HCT116 (cell line): ENCODE results near the gene YTHDC2. TPM values are rescaled to one million over a fixed set of nuclear protein-coding genes. Genes with fewer than 3 reads are reported as not detected.

Experiments used
- ATAC-seq: fragments of 200-7000 bp; cut with Tn5 transposase; 2 replicates; pipeline ENCODE4 v1.9.1; 2020; ENCODE audit warnings: mild to moderate bottlenecking, moderate library complexity
- BruUV-seq: library from RNA; stranded (reverse); fragments of 400-500 nt; replicated peaks from 2 replicates; lab custom pipeline; 2021; lab: Mats Ljungman, UMichigan
- CTCF ChIA-PET: fragments of 300-600 bp; sonication (Branson Sonifier 250); formaldehyde crosslinking; loops from one replicate; lab custom pipeline; 2021; ENCODE audit warnings: antibody characterized with exemption; lab: Charles Lee
- POLR2A ChIA-PET: fragments of 300-600, 350-600 bp; sonication (Branson Sonifier 250); formaldehyde crosslinking; loops from one replicate; lab custom pipeline; 2021; ENCODE audit warnings: antibody characterized with exemption; lab: Charles Lee
- RAD21 ChIA-PET, 2 experiments: fragments of 300-600 bp; sonication (Branson Sonifier 250); formaldehyde crosslinking; loops; one replicate each; lab custom pipeline; 2023; ENCODE audit warnings: low total read pairs in 2 of 2; ENCODE audit not compliant: uncharacterized antibody in 2 of 2, unreplicated experiment in 2 of 2, low non-redundant PET in 1 of 2; lab: Charles Lee
- DNase-seq: peaks from one replicate; pipeline ENCODE4 v3.0.0-alpha.2; 2010; ENCODE audit warnings: low read depth, low spot score
- H2AFZ ChIP-seq: fragments of 200-600 bp; shearing (Covaris generic), sonication (generic); 2 replicates; pipeline ENCODE4 v1.6.1; 2017; ENCODE audit warnings: low read depth, mixed run types, mixed read lengths, antibody characterized with exemption, low read length; ENCODE audit not compliant: poor library complexity, severe bottlenecking
- H3K27ac ChIP-seq: 2 replicates; pipeline ENCODE4 v1.5.1; 2012; ENCODE audit warnings: low read depth, low read length
- H3K27me3 ChIP-seq: fragments of 200-600 bp; sonication (generic); 2 replicates; pipeline ENCODE4 v1.6.1; 2016; ENCODE audit warnings: mixed run types, low read length, mixed read lengths; ENCODE audit not compliant: insufficient read depth
- H3K36me3 ChIP-seq, 2 experiments: fragments of 200-500 bp in 1 of 2; fragments of 200-600 bp in 1 of 2; sonication (Bioruptor generic) in 1 of 2; sonication (generic) in 1 of 2; 2 replicates each; pipeline versions ENCODE4 v1.5.1 to v1.6.1; 2014 to 2016; ENCODE audit warnings: low read length in 2 of 2, inconsistent platforms in 1 of 2, mixed read lengths in 1 of 2, mixed run types in 1 of 2; ENCODE audit not compliant: insufficient read depth in 2 of 2, control insufficient read depth in 1 of 2
- H3K4me1 ChIP-seq, 2 experiments: fragments of 200-600 bp in 1 of 2; sonication (generic) in 1 of 2; 2 replicates each; pipeline versions ENCODE4 v1.5.1 to v1.6.1; 2012 to 2017; ENCODE audit warnings: low read length in 2 of 2, inconsistent platforms in 1 of 2, mild to moderate bottlenecking in 1 of 2, mixed read lengths in 1 of 2, mixed run types in 1 of 2, moderate library complexity in 1 of 2; ENCODE audit not compliant: insufficient read depth in 2 of 2, control insufficient read depth in 1 of 2
- H3K4me2 ChIP-seq: fragments of 200-600 bp; sonication (generic); 2 replicates; pipeline ENCODE4 v1.6.1; 2017; ENCODE audit warnings: mixed run types, low read length, mixed read lengths
- H3K4me3 ChIP-seq, 2 experiments: fragments of 200-600 bp in 1 of 2; sonication (generic) in 1 of 2; replicated peaks in 1 of 2; 2 replicates each; pipeline ENCODE4 v1.5.1; 2011 to 2016; ENCODE audit warnings: low read length in 2 of 2, control low read depth in 1 of 2, low read depth in 1 of 2, mild to moderate bottlenecking in 1 of 2, mixed read lengths in 1 of 2, mixed run types in 1 of 2
- H3K79me2 ChIP-seq: fragments of 200-600 bp; sonication (generic); 2 replicates; pipeline ENCODE4 v1.6.1; 2017; ENCODE audit warnings: mild to moderate bottlenecking, mixed run types, low read length, moderate library complexity, mixed read lengths; ENCODE audit not compliant: insufficient read depth
- H3K9ac ChIP-seq: fragments of 200-600 bp; sonication (generic); 2 replicates; pipeline ENCODE4 v1.6.1; 2016; ENCODE audit warnings: low read length, mixed read lengths
- H3K9me2 ChIP-seq: fragments of 200-600 bp; sonication (generic), shearing (Covaris generic); 2 replicates; pipeline ENCODE4 v1.6.1; 2017; ENCODE audit warnings: mixed run types, mild to moderate bottlenecking, moderate library complexity; ENCODE audit not compliant: insufficient read depth
- H3K9me3 ChIP-seq, 2 experiments: fragments of 200-500 bp in 1 of 2; fragments of 200-600 bp in 1 of 2; sonication (Bioruptor generic) in 1 of 2; sonication (generic) in 1 of 2; 2 replicates each; pipeline ENCODE4 v1.6.1; 2014 to 2017; ENCODE audit warnings: low read length in 2 of 2, mixed read lengths in 2 of 2, inconsistent platforms in 1 of 2, low read depth in 1 of 2, mild to moderate bottlenecking in 1 of 2, mixed run types in 1 of 2, moderate library complexity in 1 of 2; ENCODE audit not compliant: control insufficient read depth in 1 of 2, insufficient read depth in 1 of 2
- H4K20me1 ChIP-seq: fragments of 200-600 bp; sonication (generic), shearing (Covaris generic); 2 replicates; pipeline ENCODE4 v1.6.1; 2017; ENCODE audit warnings: mixed run types, mild to moderate bottlenecking, moderate library complexity; ENCODE audit not compliant: insufficient read depth
- CTCF ChIP-seq, 3 experiments: fragments of 200-600 bp in 1 of 3; sonication (generic) in 1 of 3; IDR thresholded peaks in 2 of 3; conservative IDR thresholded peaks in 1 of 3; 2 replicates each; pipeline ENCODE4 v1.5.1; 2012 to 2017; ENCODE audit warnings: low read depth in 2 of 3, low read length in 2 of 3, antibody characterized with exemption in 1 of 3, borderline replicate concordance in 1 of 3, control low read depth in 1 of 3, mild to moderate bottlenecking in 1 of 3, mixed read lengths in 1 of 3, mixed run types in 1 of 3, moderate library complexity in 1 of 3; ENCODE audit not compliant: insufficient read depth in 1 of 3
- EGR1 ChIP-seq: IDR thresholded peaks from 2 replicates; pipeline ENCODE4 v1.6.1; 2012; ENCODE audit warnings: low read depth
- EZH2phosphoT487 ChIP-seq: fragments of 200-600 bp; IDR thresholded peaks from 2 replicates; pipeline ENCODE4 v1.6.1; 2018; ENCODE audit warnings: antibody characterized with exemption, borderline replicate concordance
- FOSL1 ChIP-seq: IDR thresholded peaks from 2 replicates; pipeline ENCODE4 v1.6.1; 2012; ENCODE audit warnings: low read depth
- JUND ChIP-seq: IDR thresholded peaks from 2 replicates; pipeline ENCODE4 v1.6.1; 2012
- POLR2A ChIP-seq: IDR thresholded peaks from 2 replicates; pipeline ENCODE4 v1.7.0; 2011; ENCODE audit warnings: borderline replicate concordance; ENCODE audit not compliant: insufficient read depth, insufficient read length; ENCODE audit errors: extremely low read depth
- REST ChIP-seq: IDR thresholded peaks from 2 replicates; pipeline ENCODE4 v1.6.1; 2012; ENCODE audit warnings: low read depth
- SIN3A ChIP-seq: IDR thresholded peaks from 2 replicates; pipeline ENCODE4 v1.6.1; 2012; ENCODE audit warnings: low read depth
- ZBTB33 ChIP-seq: IDR thresholded peaks from 2 replicates; pipeline ENCODE4 v1.6.1; 2011; ENCODE audit warnings: mild to moderate bottlenecking, low read length, moderate library complexity; ENCODE audit not compliant: insufficient replicate concordance; ENCODE audit errors: extremely low read depth
- ZFX ChIP-seq: fragments of 450-650 bp; IDR thresholded peaks from 2 replicates; pipeline ENCODE4 v1.6.1; 2017
- intact Hi-C: fragments of 100-400 bp; cut with micrococcal nuclease; formaldehyde crosslinking; loops from 2 replicates; pipeline ENCODE4 v1.10.0; 2022
- total RNA-seq: library from RNA; stranded (reverse); gene quantifications from one replicate; pipeline ENCODE4 v1.2.1, GENCODE V29; 2021; ENCODE audit not compliant: unreplicated experiment

Gene YTHDC2
- total RNA-seq, 1 experiment from 2014 or later, result 22.2 TPM

GRCh38 chr5:113552620-113553019, 39.1 kb downstream of the YTHDC2 start:
- H3K4me1 ChIP-seq, result no peaks in the 10 kb centered on the region
- POLR2A ChIA-PET, result no interaction called here
- no peaks in the 10 kb centered on the region for H4K20me1 ChIP-seq
- H3K4me2 ChIP-seq, result no peak overlapping the region
- H3K4me3 ChIP-seq, result no peak overlapping the region
- no peak for DNase-seq
- H3K36me3 ChIP-seq, result peaks cover 7 to 9% of the 10 kb centered on the region in 2 experiments
- RAD21 ChIA-PET, result no interaction called here
- ATAC-seq, result no peak
- H3K27ac ChIP-seq, result no peak overlapping the region
- intact Hi-C loops, result no loop called here
- H3K27me3 ChIP-seq, result no peaks in the 10 kb centered on the region
- H2AFZ ChIP-seq, result no peak overlapping the region
- TF ChIP-seq JUND (no peak), FOSL1 (no peak), EGR1 (no peak), SIN3A (no peak), POLR2A (no peak), EZH2phosphoT487 (no peak), CTCF (IDR thresholded peaks at IDR 0.05 in 2 of 3, conservative IDR thresholded peaks at IDR 0.05 in 1 of 3; ENCODE audit: borderline replicate concordance in 1 of 3, insufficient read depth in 1 of 3, low read depth in 2 of 3, low read length in 2 of 3) (no peak), ZFX (no peak), ZBTB33 (no peak), REST (no peak)
- CTCF ChIA-PET, result no interaction called here
- BruUV-seq, result no TSS peak
- H3K9ac ChIP-seq, result no peak overlapping the region
- no peaks in the 10 kb centered on the region for H3K79me2 ChIP-seq
- H3K9me3 ChIP-seq, result no peaks in the 10 kb centered on the region
- no peaks in the 10 kb centered on the region for H3K9me2 ChIP-seq
